Ishikawa (cell line): Measurements from ENCODE around the gene KLHL3.

Source experiments
- CEBPB ChIP-seq: IDR thresholded peaks from 2 replicates; pipeline ENCODE4 v1.6.1; 2012
- CREB1 ChIP-seq: IDR thresholded peaks from 2 replicates; pipeline ENCODE4 v1.6.1; 2012; ENCODE audit warnings: low read depth
- EGR1 ChIP-seq: IDR thresholded peaks from 2 replicates; pipeline ENCODE4 v1.6.1; 2012
- EP300 ChIP-seq: IDR thresholded peaks from 2 replicates; pipeline ENCODE4 v1.6.1; 2012; ENCODE audit warnings: borderline replicate concordance
- FOXM1 ChIP-seq: IDR thresholded peaks from 2 replicates; pipeline ENCODE4 v1.6.1; 2012; ENCODE audit warnings: low read depth, borderline replicate concordance
- NFIC ChIP-seq: IDR thresholded peaks from 2 replicates; pipeline ENCODE4 v1.6.1; 2012
- RAD21 ChIP-seq: IDR thresholded peaks from 2 replicates; pipeline ENCODE4 v1.6.1; 2012; ENCODE audit warnings: low read depth
- TAF1 ChIP-seq: IDR thresholded peaks from 2 replicates; pipeline ENCODE4 v1.6.1; 2012; ENCODE audit warnings: low read depth, mild to moderate bottlenecking
- TCF12 ChIP-seq: IDR thresholded peaks from 2 replicates; pipeline ENCODE4 v1.6.1; 2012; ENCODE audit warnings: low read depth
- TEAD4 ChIP-seq: IDR thresholded peaks from 2 replicates; pipeline ENCODE4 v1.6.1; 2012
- YY1 ChIP-seq: IDR thresholded peaks from 2 replicates; pipeline ENCODE4 v1.6.1; 2012; ENCODE audit warnings: low read depth
- ZBTB7A ChIP-seq: IDR thresholded peaks from 2 replicates; pipeline ENCODE4 v1.6.1; 2012; ENCODE audit warnings: low read depth
- TF ChIP-seq, protein P1 (sequence below): IDR thresholded peaks from 2 replicates; pipeline ENCODE4 v1.6.1; 2012
- TF ChIP-seq, protein P2 (sequence below): IDR thresholded peaks from 2 replicates; pipeline ENCODE4 v1.6.1; 2012
- TF ChIP-seq, protein P3 (sequence below): IDR thresholded peaks from 2 replicates; pipeline ENCODE4 v1.6.1; 2012; ENCODE audit warnings: low read depth, mild to moderate bottlenecking

Gene KLHL3

DNA sequence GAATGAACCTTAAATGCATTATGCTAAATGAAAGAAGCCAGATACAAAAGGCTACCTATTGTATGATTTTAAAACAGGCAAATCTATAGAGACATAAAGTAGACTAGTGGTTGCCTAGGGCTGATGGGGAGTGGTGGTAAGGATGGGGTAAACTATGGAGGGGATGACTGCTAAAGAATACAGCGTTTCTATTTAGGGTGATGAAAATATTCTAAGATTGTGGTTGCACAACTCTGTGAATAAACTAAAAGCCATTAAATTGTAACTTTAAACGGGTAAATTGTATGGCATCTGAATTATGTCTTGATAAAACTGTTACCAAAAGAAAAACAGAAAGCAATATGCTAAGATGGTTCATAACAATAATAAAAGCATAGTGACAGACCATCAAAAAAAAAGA is 21.4 kb downstream of the KLHL3 start:
- TF ChIP-seq, protein P1, sequence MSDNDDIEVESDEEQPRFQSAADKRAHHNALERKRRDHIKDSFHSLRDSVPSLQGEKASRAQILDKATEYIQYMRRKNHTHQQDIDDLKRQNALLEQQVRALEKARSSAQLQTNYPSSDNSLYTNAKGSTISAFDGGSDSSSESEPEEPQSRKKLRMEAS: no peak
- no peak for TF ChIP-seq TCF12
- TF ChIP-seq, protein P2, sequence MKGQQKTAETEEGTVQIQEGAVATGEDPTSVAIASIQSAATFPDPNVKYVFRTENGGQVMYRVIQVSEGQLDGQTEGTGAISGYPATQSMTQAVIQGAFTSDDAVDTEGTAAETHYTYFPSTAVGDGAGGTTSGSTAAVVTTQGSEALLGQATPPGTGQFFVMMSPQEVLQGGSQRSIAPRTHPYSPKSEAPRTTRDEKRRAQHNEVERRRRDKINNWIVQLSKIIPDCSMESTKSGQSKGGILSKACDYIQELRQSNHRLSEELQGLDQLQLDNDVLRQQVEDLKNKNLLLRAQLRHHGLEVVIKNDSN: no peak
- TF ChIP-seq EGR1: no peak
- TF ChIP-seq TAF1: no peak
- no peak for TF ChIP-seq NFIC
- TF ChIP-seq, protein P3, sequence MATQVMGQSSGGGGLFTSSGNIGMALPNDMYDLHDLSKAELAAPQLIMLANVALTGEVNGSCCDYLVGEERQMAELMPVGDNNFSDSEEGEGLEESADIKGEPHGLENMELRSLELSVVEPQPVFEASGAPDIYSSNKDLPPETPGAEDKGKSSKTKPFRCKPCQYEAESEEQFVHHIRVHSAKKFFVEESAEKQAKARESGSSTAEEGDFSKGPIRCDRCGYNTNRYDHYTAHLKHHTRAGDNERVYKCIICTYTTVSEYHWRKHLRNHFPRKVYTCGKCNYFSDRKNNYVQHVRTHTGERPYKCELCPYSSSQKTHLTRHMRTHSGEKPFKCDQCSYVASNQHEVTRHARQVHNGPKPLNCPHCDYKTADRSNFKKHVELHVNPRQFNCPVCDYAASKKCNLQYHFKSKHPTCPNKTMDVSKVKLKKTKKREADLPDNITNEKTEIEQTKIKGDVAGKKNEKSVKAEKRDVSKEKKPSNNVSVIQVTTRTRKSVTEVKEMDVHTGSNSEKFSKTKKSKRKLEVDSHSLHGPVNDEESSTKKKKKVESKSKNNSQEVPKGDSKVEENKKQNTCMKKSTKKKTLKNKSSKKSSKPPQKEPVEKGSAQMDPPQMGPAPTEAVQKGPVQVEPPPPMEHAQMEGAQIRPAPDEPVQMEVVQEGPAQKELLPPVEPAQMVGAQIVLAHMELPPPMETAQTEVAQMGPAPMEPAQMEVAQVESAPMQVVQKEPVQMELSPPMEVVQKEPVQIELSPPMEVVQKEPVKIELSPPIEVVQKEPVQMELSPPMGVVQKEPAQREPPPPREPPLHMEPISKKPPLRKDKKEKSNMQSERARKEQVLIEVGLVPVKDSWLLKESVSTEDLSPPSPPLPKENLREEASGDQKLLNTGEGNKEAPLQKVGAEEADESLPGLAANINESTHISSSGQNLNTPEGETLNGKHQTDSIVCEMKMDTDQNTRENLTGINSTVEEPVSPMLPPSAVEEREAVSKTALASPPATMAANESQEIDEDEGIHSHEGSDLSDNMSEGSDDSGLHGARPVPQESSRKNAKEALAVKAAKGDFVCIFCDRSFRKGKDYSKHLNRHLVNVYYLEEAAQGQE: no peak

DNA sequence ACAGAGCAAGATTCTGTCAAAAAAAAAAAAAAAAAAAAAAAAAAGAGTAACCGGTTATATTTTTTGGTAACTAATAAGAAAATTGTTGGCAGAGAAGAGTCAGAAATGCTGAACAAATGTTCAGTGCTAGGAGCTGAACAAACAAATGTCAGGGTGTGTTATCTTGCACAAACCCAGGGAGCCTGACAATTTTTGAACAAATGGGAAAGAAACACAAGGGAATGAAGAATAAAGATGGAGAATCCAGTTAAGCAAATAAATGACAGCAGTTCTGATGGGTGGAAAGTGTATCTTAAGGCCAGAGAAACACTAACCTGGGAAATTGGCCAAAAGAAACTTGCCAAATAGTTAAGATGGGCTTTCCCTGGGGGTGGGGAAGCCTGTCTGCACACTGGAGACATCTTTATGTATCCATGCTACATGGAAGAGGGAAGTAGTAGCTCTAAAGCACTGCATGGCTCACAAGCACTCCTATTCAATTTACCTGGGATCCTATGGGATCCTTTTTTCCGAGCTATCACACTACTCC is 23.7 kb downstream of the KLHL3 start:
- TF ChIP-seq EGR1 (no peak), EP300 (no peak), NFIC (no peak), TCF12 (no peak), FOXM1 (no peak), TEAD4 (no peak), YY1 (no peak), CREB1 (no peak), ZBTB7A (no peak), TAF1 (no peak), RAD21 (no peak), CEBPB (no peak)
- TF ChIP-seq, protein P2: no peak
- TF ChIP-seq, protein P1: no peak
- TF ChIP-seq, protein P3: no peak

DNA sequence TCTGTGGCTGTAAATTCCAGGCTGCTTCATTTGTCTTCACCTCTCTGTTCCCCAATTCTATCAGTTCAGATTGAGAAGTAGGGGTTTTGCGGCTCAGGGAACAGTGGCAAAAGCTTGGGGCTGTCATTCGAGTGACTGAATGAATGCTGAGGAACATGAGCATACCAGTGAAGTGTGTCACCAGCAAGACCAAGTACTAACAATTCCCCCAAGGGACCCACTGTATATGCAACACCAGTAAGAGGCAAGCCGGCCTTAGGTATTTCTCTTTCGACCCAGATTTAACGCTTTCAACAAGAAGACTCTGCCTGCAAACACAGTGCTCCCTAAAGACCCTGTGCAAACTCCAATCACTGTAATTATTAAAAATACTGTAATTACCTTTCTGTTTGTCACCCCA is 25.8 kb downstream of the KLHL3 start:
- TF ChIP-seq NFIC (no peak), RAD21 (no peak), CREB1 (no peak), ZBTB7A (no peak)
- TF ChIP-seq, protein P2: no peak
- TF ChIP-seq, protein P3: no peak
- TF ChIP-seq, protein P1: no peak

DNA sequence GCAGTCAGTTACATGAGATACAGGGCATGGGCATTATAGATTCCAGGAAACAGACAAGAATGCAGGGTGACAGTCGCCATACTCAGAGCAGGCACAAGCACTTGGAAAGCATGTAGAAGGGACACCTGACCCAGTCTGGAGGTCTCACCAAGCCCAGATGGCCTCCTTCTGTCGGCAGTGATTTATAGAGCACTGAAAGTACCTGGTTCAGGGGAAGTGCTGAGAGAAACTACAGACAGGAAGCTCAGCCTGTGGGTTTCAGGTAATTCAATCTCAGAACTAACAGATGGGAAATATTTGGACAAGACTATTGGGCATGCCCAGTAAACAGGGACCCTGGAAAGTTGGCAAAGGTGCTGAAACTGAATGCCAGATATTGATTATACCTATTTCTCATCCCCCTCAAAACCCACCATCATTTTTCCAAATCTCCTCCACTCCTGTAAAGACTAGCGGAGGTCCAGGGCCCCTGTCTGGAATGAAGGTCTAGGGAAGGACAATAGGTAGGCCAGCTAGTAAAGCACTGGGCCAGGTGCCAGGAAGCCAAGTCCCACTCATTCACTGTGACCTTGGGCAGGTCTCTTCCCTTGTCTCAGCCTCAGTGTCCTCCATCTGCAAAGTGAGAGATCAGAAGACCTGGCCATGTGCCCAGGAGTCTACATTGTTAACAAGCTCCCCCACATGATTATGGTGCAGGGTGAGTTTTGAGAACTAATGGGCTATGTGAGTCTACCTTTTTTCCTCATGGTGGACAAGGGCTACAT is 26.9 kb downstream of the KLHL3 start:
- TF ChIP-seq NFIC: no peak
- TF ChIP-seq YY1: no peak
- TF ChIP-seq, protein P2: no peak
- TF ChIP-seq ZBTB7A: no peak
- TF ChIP-seq CREB1: no peak
- no peak for TF ChIP-seq TCF12
- TF ChIP-seq EGR1: no peak
- TF ChIP-seq, protein P3: no peak
- TF ChIP-seq CEBPB: no peak
- no peak for TF ChIP-seq TAF1
- no peak for TF ChIP-seq EP300
- no peak for TF ChIP-seq TEAD4
- no peak for TF ChIP-seq RAD21
